ENCODE data around the gene MKX.

Gene MKX

DNA sequence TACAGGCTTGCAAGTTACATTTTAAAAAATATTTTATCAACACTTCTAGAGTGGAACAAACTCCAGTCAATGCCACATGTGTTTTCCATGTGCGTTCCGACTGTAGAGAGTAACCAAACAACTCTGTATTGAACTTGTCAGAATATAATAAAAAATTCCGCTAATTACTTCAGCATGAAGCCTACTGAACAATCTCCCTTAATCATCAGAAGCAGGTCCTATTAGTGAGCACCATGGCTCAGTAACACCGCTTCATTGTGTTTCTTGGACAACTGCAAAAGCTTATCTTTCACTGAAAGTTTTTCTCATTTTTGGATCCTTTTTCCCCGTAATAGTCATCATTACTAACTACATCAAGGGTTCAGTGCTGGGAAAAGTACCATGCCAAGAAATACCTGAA lies 117.0 kb downstream of the MKX start:
- in situ Hi-C loops (cut with HindIII; ENCODE audit: low sequenced_read_pairs), result no loop called here
- TF ChIP-seq, protein P1, sequence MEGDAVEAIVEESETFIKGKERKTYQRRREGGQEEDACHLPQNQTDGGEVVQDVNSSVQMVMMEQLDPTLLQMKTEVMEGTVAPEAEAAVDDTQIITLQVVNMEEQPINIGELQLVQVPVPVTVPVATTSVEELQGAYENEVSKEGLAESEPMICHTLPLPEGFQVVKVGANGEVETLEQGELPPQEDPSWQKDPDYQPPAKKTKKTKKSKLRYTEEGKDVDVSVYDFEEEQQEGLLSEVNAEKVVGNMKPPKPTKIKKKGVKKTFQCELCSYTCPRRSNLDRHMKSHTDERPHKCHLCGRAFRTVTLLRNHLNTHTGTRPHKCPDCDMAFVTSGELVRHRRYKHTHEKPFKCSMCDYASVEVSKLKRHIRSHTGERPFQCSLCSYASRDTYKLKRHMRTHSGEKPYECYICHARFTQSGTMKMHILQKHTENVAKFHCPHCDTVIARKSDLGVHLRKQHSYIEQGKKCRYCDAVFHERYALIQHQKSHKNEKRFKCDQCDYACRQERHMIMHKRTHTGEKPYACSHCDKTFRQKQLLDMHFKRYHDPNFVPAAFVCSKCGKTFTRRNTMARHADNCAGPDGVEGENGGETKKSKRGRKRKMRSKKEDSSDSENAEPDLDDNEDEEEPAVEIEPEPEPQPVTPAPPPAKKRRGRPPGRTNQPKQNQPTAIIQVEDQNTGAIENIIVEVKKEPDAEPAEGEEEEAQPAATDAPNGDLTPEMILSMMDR (IDR thresholded peaks at IDR 0.05; ENCODE audit: low read depth, low read length, missing control alignments), result no peak
- no peak overlapping the region for H3K4me3 ChIP-seq (ENCODE audit: low read depth, low read length)
- no peak for DNase-seq (ENCODE audit: low read depth)

DNA sequence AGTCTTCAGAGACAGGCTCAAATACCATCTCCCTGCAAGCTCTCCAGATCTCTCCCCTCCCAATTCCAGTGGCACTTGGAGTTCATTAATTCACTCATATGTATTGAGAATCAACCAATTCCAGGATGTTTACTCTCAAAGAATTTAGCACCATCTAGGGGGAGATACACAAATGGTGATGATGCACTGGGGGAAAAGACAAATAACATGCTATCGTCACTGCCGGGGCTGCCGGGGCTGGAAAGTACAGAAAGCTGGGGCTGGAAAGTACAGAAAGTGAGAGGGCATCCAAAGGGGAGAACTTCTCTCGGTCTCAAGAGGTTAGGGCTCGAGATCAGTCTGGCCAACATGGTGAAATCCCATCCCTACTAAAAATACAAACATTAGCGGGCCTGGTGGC lies 118.7 kb downstream of the MKX start:
- TF ChIP-seq, protein P1 (IDR thresholded peaks at IDR 0.05; ENCODE audit: low read depth, low read length, missing control alignments), result no peak
- no peak for DNase-seq (ENCODE audit: low read depth)
- no peak overlapping the region for H3K4me3 ChIP-seq (ENCODE audit: low read depth, low read length)
- in situ Hi-C loops (cut with HindIII; ENCODE audit: low sequenced_read_pairs), result no loop called here

DNA sequence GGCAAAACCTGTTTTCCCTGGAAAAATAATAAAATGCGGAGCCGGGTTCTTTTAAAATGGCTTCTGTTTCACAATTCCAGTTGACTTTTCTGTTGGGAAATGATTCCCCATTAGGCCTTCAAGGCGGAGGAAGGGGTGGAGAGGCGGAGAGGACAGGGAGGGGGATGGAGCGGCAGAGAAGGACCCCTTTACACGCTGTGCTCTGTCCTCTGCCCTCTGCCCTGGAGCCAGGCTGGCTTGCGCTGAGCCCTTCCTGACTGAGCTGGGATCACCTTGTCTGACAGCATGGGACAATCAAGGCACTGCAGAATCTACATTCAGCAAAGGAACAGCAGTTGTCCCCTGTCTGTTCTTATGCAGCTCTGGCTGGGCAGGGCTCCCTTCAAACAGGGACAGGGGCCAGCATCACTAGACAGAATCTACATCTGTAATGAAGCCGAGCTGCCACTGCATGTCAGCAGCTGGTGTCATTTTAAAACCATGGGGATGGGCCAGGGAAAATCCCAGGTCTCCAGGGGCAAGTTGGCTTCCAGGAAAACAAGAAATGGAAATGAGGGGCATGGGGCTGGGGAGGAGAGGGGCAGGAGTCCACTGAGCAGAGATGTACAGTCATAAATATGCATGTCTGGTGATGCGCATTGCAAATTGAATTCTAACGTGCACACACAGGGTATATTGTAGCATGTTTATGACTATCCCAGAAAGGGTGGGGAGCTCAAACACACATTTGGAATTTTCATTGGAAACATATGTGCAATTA lies 120.0 kb downstream of the MKX start:
- TF ChIP-seq, protein P1 (IDR thresholded peaks at IDR 0.05; ENCODE audit: low read depth, low read length, missing control alignments), result no peak
- H3K4me3 ChIP-seq (ENCODE audit: low read depth, low read length), result no peak overlapping the region
- DNase-seq (ENCODE audit: low read depth), result no peak
- in situ Hi-C loops (cut with HindIII; ENCODE audit: low sequenced_read_pairs), result no loop called here

DNA sequence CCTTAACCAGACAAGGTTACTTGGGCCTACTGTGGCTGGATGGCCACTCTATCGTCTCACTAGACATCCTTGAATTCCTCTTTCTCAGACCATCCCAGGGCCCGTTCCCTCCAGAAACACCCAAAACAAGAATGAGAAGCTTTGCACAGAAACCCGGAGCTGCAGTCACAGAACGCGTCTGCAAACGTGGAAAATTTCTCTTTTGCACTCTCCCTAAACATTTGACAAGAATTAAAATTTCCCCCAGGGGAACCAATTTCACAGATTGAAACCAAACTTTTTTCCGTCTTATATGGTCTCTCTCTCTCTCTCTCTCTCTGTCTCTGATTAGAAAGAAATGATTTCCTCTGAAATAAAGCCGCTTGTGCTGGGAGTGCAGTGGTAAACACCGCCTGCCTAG lies 120.7 kb downstream of the MKX start:
- H3K4me3 ChIP-seq (ENCODE audit: low read depth, low read length), result no peak overlapping the region
- TF ChIP-seq, protein P1 (IDR thresholded peaks at IDR 0.05; ENCODE audit: low read depth, low read length, missing control alignments), result no peak
- in situ Hi-C loops (cut with HindIII; ENCODE audit: low sequenced_read_pairs), result no loop called here
- no peak for DNase-seq (ENCODE audit: low read depth)
